Activated naive CD4-positive, alpha-beta T cell treated with anti-CD3 and anti-CD28 coated beads, Interleukin-2, amount 50 U/mL, for 24 hours (primary cell): ENCODE data around the gene MAPK8.

ENCODE experiments used
- H3K27ac Mint-ChIP-seq: one replicate; pipeline ENCODE4 v1.8.0; 2021; ENCODE audit warnings: mild to moderate bottlenecking, mixed read lengths
- H3K27me3 Mint-ChIP-seq: one replicate; pipeline ENCODE4 v1.8.0; 2021; ENCODE audit warnings: mixed read lengths
- H3K36me3 Mint-ChIP-seq: one replicate; pipeline ENCODE4 v1.8.0; 2021; ENCODE audit warnings: mixed read lengths
- H3K4me1 Mint-ChIP-seq: one replicate; pipeline ENCODE4 v1.8.0; 2021; ENCODE audit warnings: mixed read lengths
- H3K4me3 Mint-ChIP-seq: one replicate; pipeline ENCODE4 v1.8.0; 2021; ENCODE audit warnings: mild to moderate bottlenecking, mixed read lengths
- H3K9me3 Mint-ChIP-seq: one replicate; pipeline ENCODE4 v1.8.0; 2021; ENCODE audit warnings: mixed read lengths

The MAPK8 gene

DNA sequence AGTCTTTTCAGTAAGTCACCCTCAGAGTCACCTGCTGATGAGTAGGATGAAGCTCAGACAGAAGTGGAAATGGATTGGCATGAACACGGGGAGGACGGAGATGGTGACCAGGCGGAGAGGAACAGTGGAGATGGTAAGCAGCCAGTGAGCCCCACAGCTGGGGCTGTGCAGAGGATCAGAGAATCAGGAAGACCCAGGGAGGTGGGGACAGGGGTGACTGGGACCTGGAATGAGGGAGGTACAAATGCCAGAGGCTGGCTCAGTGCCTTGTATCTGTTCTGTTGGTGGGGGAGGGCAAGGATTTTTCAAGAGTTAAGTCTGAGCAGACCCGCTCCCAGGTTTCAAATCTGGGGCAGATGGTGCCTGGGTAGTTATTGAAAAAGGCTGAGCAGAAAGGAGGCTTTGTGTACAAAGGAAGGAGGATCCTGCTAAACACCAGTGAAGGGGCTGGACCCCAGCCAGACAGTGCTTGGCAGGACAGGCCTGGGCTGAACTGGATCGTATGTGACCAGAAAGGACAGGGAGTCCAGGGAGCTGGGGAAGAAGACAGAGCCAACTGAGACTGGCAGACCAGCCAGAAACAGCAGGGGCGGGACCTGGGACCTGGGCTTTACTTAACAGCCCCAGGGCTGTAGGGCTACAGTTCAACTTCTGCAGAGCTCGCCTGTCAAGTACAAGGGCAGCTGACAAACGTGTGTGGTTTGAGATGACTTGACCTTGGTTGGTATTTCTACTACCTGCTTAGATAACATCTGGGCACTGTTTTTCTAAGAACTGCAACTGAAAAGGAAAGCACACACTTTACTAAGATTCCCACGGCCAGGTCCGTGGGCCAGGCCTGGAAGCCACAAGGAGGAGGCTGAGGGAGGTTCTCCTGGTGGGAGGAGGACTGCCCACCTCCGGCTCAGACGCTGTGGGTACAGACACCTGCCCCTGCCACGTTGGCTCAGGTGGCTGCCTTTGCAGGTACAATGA, 18.8 kb upstream of the MAPK8 start:
- H3K9me3 Mint-ChIP-seq: no peaks in the 10 kb centered on the region
- H3K27ac Mint-ChIP-seq: no peak overlapping the region

GRCh38 chr10:48288661-48289060, 17.8 kb upstream of the MAPK8 start:
- H3K4me1 Mint-ChIP-seq: peaks cover 9% of the 10 kb centered on the region
- no peak overlapping the region for H3K4me3 Mint-ChIP-seq
- H3K27me3 Mint-ChIP-seq: peaks cover 12% of the 10 kb centered on the region
- no peaks in the 10 kb centered on the region for H3K36me3 Mint-ChIP-seq
- no peaks in the 10 kb centered on the region for H3K9me3 Mint-ChIP-seq
- H3K27ac Mint-ChIP-seq: no peak overlapping the region

More for the DNA sequence above, 18.8 kb upstream of the MAPK8 start:
- Mint-ChIP-seq H3K36me3 (no peaks in the 10 kb centered on the region), H3K4me3 (no peak overlapping the region), H3K27me3 (peaks cover 12% of the 10 kb centered on the region), H3K4me1 (peaks cover 9% of the 10 kb centered on the region)

DNA sequence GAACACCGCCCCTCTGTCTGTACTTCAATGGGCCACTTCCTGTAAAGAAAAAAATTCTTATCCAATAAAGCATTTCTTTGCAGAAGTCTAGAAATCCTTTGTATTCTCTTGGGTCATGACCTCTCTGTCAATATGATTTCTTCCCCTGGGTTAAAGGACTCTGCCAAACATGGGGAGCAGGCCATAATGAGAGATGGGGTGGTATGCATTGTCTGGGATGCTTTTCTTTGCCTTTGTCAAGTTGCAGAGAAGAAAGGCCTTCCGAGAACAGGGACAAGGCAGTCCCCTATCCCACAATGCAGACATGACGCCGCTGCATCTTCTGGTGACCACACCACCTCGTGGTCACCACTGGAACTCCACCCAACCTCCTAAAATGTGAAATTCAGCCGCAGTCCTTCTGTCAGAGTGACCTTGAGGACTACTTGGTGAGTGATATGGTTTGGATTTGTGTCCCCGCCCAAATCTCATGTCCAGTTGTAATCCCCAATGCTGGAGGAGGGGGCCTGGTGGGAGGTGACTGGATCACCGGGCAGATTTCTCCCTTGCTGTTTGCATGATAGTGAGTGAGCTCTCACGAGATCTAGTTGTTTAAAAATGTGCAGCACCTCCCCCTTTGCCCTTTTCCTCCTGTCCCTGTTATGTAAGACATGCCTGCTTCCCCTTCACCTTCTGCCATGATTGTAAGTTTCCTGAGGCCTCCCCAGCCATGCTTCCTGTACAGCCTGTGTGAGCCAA, 16.8 kb upstream of the MAPK8 start:
- Mint-ChIP-seq H3K9me3 (no peaks in the 10 kb centered on the region), H3K4me3 (no peak overlapping the region)

GRCh38 chr10:48290286-48290685, 16.2 kb upstream of the MAPK8 start:
- Mint-ChIP-seq H3K27ac (peak overlapping the region; percentile 42), H3K36me3 (no peaks in the 10 kb centered on the region), H3K27me3 (peaks cover 6% of the 10 kb centered on the region), H3K4me3 (no peak overlapping the region), H3K9me3 (no peaks in the 10 kb centered on the region), H3K4me1 (peaks cover 9% of the 10 kb centered on the region)

More for the DNA sequence above, 16.8 kb upstream of the MAPK8 start:
- H3K27ac Mint-ChIP-seq: no peak overlapping the region
- H3K4me1 Mint-ChIP-seq: peaks cover 9% of the 10 kb centered on the region
- H3K36me3 Mint-ChIP-seq: no peaks in the 10 kb centered on the region
- peaks cover 12% of the 10 kb centered on the region for H3K27me3 Mint-ChIP-seq

GRCh38 chr10:48291190-48291589, 15.3 kb upstream of the MAPK8 start:
- Mint-ChIP-seq H3K9me3 (no peaks in the 10 kb centered on the region), H3K4me1 (peaks cover 9% of the 10 kb centered on the region), H3K4me3 (no peak overlapping the region), H3K36me3 (no peaks in the 10 kb centered on the region), H3K27ac (no peak overlapping the region), H3K27me3 (peaks cover 1% of the 10 kb centered on the region)

DNA sequence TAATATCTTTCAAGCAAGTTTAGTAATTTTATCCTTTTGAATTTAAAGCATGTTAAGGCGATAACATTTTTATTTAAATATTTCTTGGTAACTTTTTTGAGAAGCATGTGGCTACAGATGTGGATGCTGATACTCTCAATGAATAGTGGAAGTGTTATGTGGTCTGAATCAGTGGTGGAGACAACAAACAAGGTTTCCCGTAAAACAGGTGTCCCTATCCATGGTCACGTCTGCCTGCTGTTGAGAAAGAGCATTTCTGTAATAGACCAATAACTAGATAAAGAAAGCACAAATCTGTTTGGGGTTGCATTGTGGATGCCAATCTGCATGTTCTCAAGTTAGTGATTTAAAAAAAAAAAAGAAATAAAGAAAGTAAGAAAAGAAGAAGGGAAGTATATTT, 13.9 kb upstream of the MAPK8 start:
- H3K36me3 Mint-ChIP-seq: no peaks in the 10 kb centered on the region
- H3K27ac Mint-ChIP-seq: no peak overlapping the region
- no peak overlapping the region for H3K4me3 Mint-ChIP-seq
- no peaks in the 10 kb centered on the region for H3K9me3 Mint-ChIP-seq
- H3K4me1 Mint-ChIP-seq: peaks cover 5% of the 10 kb centered on the region
- no peaks in the 10 kb centered on the region for H3K27me3 Mint-ChIP-seq

DNA sequence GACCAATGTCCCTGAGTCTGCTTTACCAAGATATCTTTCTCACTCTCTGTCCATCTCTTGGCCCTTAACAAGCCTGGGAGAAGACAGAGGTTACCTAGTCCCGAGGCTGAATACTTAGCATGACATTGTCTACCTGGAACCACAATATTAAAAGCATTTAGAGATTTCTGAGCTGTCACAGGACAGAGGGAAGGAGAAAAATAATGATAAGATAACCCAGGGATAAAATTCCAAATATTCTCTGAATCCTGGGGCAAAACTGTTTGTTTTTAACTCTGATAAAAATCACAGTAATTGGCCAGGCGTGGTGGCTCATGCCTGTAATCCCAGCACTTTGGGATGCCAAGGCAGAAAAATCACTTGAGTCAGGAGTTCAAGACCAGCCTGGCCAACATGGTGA, 12.0 kb upstream of the MAPK8 start:
- Mint-ChIP-seq H3K36me3 (no peaks in the 10 kb centered on the region), H3K9me3 (no peaks in the 10 kb centered on the region), H3K4me1 (peaks cover 5% of the 10 kb centered on the region), H3K27ac (no peak overlapping the region), H3K27me3 (no peaks in the 10 kb centered on the region), H3K4me3 (no peak overlapping the region)

- no peak overlapping the region for H3K27ac Mint-ChIP-seq
- H3K27me3 Mint-ChIP-seq: no peaks in the 10 kb centered on the region
- no peaks in the 10 kb centered on the region for H3K9me3 Mint-ChIP-seq
- no peaks in the 10 kb centered on the region for H3K36me3 Mint-ChIP-seq
- no peaks in the 10 kb centered on the region for H3K4me1 Mint-ChIP-seq
- no peak overlapping the region for H3K4me3 Mint-ChIP-seq
Observed at GRCh38 chr10:48296576-48297098, 9.8 kb upstream of the MAPK8 start.

- Mint-ChIP-seq H3K9me3 (no peaks in the 10 kb centered on the region), H3K4me1 (no peaks in the 10 kb centered on the region), H3K27me3 (no peaks in the 10 kb centered on the region), H3K4me3 (no peak overlapping the region), H3K36me3 (no peaks in the 10 kb centered on the region), H3K27ac (no peak overlapping the region)
Observed at GRCh38 chr10:48299066-48299465, 7.4 kb upstream of the MAPK8 start.

DNA sequence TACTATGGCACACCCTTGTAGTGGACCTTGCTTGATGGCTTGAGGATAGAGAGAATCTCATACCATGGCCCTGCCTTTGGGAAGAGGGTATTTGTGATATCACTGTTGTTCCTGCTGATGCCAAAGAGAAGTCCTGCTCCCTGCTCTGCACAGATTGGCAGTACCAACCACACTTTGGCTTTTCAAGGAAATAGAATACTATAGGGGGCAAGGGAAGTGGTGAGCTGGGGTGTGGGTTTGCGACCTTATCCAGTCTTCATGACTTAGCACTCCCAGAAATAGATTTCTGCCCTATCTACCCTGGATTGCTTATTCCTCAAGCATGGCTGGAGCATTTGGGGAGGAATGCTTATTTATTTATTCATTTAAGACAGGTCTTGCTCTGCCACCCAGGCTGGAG, 6.8 kb upstream of the MAPK8 start:
- Mint-ChIP-seq H3K9me3 (no peaks in the 10 kb centered on the region), H3K4me1 (no peaks in the 10 kb centered on the region), H3K36me3 (no peaks in the 10 kb centered on the region), H3K27me3 (no peaks in the 10 kb centered on the region), H3K27ac (no peak overlapping the region), H3K4me3 (no peak overlapping the region)

GRCh38 chr10:48300556-48300955, 5.9 kb upstream of the MAPK8 start:
- H3K27ac Mint-ChIP-seq: no peak overlapping the region
- no peaks in the 10 kb centered on the region for H3K36me3 Mint-ChIP-seq
- no peaks in the 10 kb centered on the region for H3K9me3 Mint-ChIP-seq
- H3K4me3 Mint-ChIP-seq: no peak overlapping the region
- no peaks in the 10 kb centered on the region for H3K27me3 Mint-ChIP-seq
- H3K4me1 Mint-ChIP-seq: no peaks in the 10 kb centered on the region

DNA sequence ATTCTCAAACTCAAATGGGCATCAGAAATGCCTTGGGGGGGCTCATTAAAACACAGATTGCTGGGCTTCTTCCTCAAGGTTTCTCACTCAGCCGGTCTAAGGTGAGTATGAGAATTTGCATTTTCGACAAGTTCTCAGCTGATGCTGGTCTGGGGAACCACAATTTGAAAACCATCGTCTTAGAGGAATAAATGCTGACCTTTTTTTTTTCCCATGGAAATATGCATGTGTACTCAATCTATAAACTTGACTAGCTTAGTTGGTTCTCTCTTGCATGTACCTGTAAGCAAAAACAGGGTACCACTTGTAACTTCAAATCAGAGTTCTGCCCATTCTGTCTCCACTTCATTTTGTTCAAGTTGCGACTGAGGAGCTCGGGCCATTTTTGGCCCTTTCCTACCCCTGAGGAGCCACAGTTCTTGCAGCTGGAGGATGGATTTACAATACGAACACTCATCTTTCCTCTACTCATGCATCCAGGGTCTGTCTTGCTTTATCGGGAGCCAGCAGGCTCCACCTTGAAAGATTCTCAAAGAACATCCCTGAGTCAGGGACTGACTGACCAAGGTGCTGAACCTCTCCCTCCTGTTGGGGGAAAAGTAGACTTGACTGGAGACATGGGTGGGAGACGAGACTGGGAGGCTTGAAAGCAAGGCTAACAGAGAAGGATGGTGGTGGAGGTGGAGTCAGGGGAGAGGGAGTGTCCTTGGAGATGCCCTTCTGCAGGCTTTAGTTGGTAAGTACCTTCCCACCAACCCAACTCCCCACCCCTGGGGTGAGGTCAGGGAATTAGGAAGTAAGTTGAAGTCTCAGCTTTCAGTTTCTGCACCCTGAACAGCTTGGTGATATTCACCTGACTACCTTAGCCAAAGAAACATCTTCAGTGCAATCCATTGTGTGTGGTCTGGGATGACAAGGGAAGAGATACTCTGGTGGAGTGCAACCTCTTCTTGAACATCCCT, 3.7 kb upstream of the MAPK8 start:
- Mint-ChIP-seq H3K4me1 (peaks cover 10% of the 10 kb centered on the region), H3K36me3 (no peaks in the 10 kb centered on the region), H3K27ac (no peak overlapping the region), H3K9me3 (no peaks in the 10 kb centered on the region), H3K4me3 (no peak overlapping the region), H3K27me3 (no peaks in the 10 kb centered on the region)

- Mint-ChIP-seq H3K27ac (peak overlapping the region; percentile 88), H3K4me1 (peaks cover 31% of the 10 kb centered on the region), H3K4me3 (peak overlapping the region; percentile 85), H3K27me3 (no peaks in the 10 kb centered on the region), H3K36me3 (no peaks in the 10 kb centered on the region), H3K9me3 (no peaks in the 10 kb centered on the region)
Observed at GRCh38 chr10:48305905-48306264, 592 bp upstream of the MAPK8 start.

DNA sequence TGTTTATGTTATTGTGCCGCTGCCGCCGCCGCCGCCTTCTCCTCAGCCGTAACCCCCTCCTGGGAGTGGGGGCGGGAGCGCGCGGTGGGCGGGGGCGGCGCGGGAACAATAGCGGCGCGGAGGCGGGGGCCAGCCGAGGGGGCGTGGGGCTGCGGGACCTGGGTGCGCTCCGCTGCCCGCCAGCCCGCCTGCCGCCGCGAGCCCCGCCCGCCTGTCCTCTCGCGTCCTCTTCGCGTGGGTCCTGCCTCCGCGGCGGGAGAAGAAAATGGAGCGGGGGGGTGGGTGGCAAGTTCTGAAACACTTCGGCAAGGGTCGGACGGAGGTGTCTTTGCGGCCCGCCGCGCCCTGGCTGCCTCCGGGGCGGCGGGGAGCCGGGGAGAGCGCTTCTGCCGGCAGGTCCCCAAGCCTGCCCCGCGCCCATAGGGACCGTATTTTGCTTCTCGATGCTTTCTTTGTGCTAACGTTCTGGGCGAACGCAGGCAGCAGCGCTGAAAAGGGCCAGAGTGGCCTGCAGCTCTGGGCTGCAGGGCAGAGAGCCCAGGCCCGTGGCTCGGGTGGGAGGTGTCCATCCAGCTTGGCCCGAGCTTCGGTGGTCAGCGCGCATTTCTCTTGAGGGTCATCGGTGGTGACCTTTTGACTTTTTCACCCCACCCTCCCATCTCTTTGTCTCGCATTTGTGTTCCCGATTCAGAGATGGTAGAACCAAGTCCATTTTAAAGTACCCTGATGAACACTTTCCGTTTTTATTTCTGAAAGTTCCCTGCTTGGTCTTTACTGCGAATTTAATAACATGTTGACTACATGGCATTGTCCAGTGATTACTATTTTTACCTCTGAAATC, 613 bp downstream of the MAPK8 start:
- peaks cover 40% of the 10 kb centered on the region for H3K4me1 Mint-ChIP-seq
- H3K36me3 Mint-ChIP-seq: no peaks in the 10 kb centered on the region
- H3K4me3 Mint-ChIP-seq: peak overlapping the region; percentile 80
- H3K27me3 Mint-ChIP-seq: no peaks in the 10 kb centered on the region
- H3K27ac Mint-ChIP-seq: peak overlapping the region; percentile 41
- H3K9me3 Mint-ChIP-seq: no peaks in the 10 kb centered on the region
